Activated CD8-positive, alpha-beta memory T cell treated with anti-CD3 and anti-CD28 coated beads, Interleukin-2, amount 50 U/mL, for 1 hour (primary cell): ENCODE measurements around the gene SORCS3.

Experiments
- DNase-seq: peaks from one replicate; pipeline ENCODE4 v3.0.0-alpha.2; 2020; ENCODE audit errors: extremely low read depth

The SORCS3 gene

GRCh38 chr10:105017116-105017515 lies 376.0 kb downstream of the SORCS3 start:
- DNase-seq = no peak

GRCh38 chr10:105017691-105018090 lies 376.6 kb downstream of the SORCS3 start:
- no peak for DNase-seq

GRCh38 chr10:105023211-105024111 lies 382.4 kb downstream of the SORCS3 start:
- no peak for DNase-seq

- DNase-seq = no peak
These were observed 383.1 kb downstream of the SORCS3 start for GRCh38 chr10:105024184-105024583.

GRCh38 chr10:105025092-105025491 lies 384.0 kb downstream of the SORCS3 start:
- no peak for DNase-seq

GRCh38 chr10:105026566-105026965 lies 385.5 kb downstream of the SORCS3 start:
- DNase-seq = no peak

GRCh38 chr10:105029286-105029685 lies 388.2 kb downstream of the SORCS3 start:
- no peak for DNase-seq

GRCh38 chr10:105037022-105037421 lies 395.9 kb downstream of the SORCS3 start:
- DNase-seq = no peak

- no peak for DNase-seq
These were observed 400.9 kb downstream of the SORCS3 start for GRCh38 chr10:105041956-105042355.

GRCh38 chr10:105042906-105043552 lies 401.9 kb downstream of the SORCS3 start:
- DNase-seq = no peak

GRCh38 chr10:105044902-105045301 lies 403.8 kb downstream of the SORCS3 start:
- DNase-seq = no peak

- no peak for DNase-seq
These were observed 415.3 kb downstream of the SORCS3 start for GRCh38 chr10:105056413-105056812.

- no peak for DNase-seq
These were observed 421.9 kb downstream of the SORCS3 start for GRCh38 chr10:105062951-105063350.

GRCh38 chr10:105063796-105064195 lies 422.7 kb downstream of the SORCS3 start:
- DNase-seq = no peak

GRCh38 chr10:105068497-105068896 lies 427.4 kb downstream of the SORCS3 start:
- DNase-seq = no peak

GRCh38 chr10:105070249-105070648 lies 429.2 kb downstream of the SORCS3 start:
- DNase-seq = no peak

GRCh38 chr10:105070952-105071351 lies 429.9 kb downstream of the SORCS3 start:
- no peak for DNase-seq

- DNase-seq = no peak
These were observed 430.9 kb downstream of the SORCS3 start for GRCh38 chr10:105071980-105072379.

GRCh38 chr10:105073999-105074398 lies 432.9 kb downstream of the SORCS3 start:
- DNase-seq = no peak

- DNase-seq = no peak
These were observed 433.9 kb downstream of the SORCS3 start for GRCh38 chr10:105075031-105075430.

- no peak for DNase-seq
These were observed 444.9 kb downstream of the SORCS3 start for GRCh38 chr10:105085980-105086379.

- no peak for DNase-seq
These were observed 453.0 kb downstream of the SORCS3 start for GRCh38 chr10:105094048-105094447.

- no peak for DNase-seq
These were observed 455.2 kb downstream of the SORCS3 start for GRCh38 chr10:105096316-105096715.
